Kidney (tissue), 14 donors: ENCODE data around the gene RHEBL1. TPM values are rescaled to one million over a fixed set of nuclear protein-coding genes. Genes with fewer than 3 reads are reported as not detected.

Experiments
- DNase-seq, 5 donors: peaks; one replicate each; pipeline ENCODE4 v3.0.0-alpha.2; 2013 to 2020
- FAIRE-seq: peaks from 2 replicates; lab custom pipeline; 2012; peaks lifted over from hg19 to GRCh38; lab: Jason Lieb, UNC
- H3K27ac ChIP-seq, 2 donors: one replicate each; pipeline ENCODE4 v1.7.0; 2013; ENCODE audit warnings: low read depth in 2 of 2, low read length in 2 of 2, inconsistent platforms in 1 of 2
- H3K27me3 ChIP-seq: one replicate; pipeline ENCODE4 v1.7.1; 2013; ENCODE audit warnings: low read length, inconsistent platforms; ENCODE audit not compliant: control insufficient read depth, insufficient read depth
- H3K36me3 ChIP-seq, 3 donors: one replicate each; pipeline versions ENCODE4 v1.7.0 to v1.7.1; 2013; ENCODE audit warnings: low read length in 3 of 3, control low read depth in 1 of 3, inconsistent platforms in 1 of 3; ENCODE audit not compliant: insufficient read depth in 3 of 3, control insufficient read depth in 2 of 3
- H3K4me1 ChIP-seq, 3 donors: one replicate each; pipeline versions ENCODE4 v1.7.0 to v1.7.1; 2013; ENCODE audit warnings: low read length in 3 of 3, inconsistent platforms in 1 of 3, low read depth in 1 of 3; ENCODE audit not compliant: control insufficient read depth in 2 of 3, insufficient read depth in 2 of 3
- H3K4me3 ChIP-seq, 3 donors: one replicate each; pipeline versions ENCODE4 v1.7.0 to v1.8.1; 2013; ENCODE audit warnings: low read length in 3 of 3, control low read depth in 1 of 3, inconsistent platforms in 1 of 3
- H3K9ac ChIP-seq, 3 donors: one replicate each; pipeline versions ENCODE4 v1.7.0 to v1.7.1; 2013; ENCODE audit warnings: low read length in 3 of 3, control low read depth in 1 of 3, inconsistent platforms in 1 of 3
- H3K9me3 ChIP-seq, 3 donors: one replicate each; pipeline versions ENCODE4 v1.7.0 to v1.7.1; 2013; ENCODE audit warnings: low read length in 3 of 3, control low read depth in 1 of 3, inconsistent platforms in 1 of 3; ENCODE audit not compliant: control insufficient read depth in 2 of 3, insufficient read depth in 1 of 3
- CTCF ChIP-seq: IDR thresholded peaks from 3 replicates; pipeline ENCODE4 v1.5.1; 2012; ENCODE audit warnings: mild to moderate bottlenecking, moderate library complexity, borderline replicate concordance; ENCODE audit not compliant: insufficient read depth; ENCODE audit errors: extremely low read depth
- intact Hi-C: fragments of 100-400 bp; cut with DNase I; formaldehyde crosslinking; loops from one replicate; pipeline ENCODE4 v1.11.1; 2022
- polyA plus RNA-seq: library from polyadenylated mRNA; stranded (reverse); fragments of 350-450 nt; fragmentation: Illumina TruSeq; extraction: RNeasy Lipid Tissue Mini Kit (QIAGEN cat#74804); gene quantifications from one replicate; pipeline ENCODE4 v1.2.3, GENCODE V29; 2014; ENCODE audit warnings: low read depth, low replicate concordance; ENCODE audit not compliant: insufficient read depth
- total RNA-seq: library from RNA; stranded (reverse); fragmentation: NEBNext Ultra II Directional; extraction: Animal tissue kit (Norgen Biotek cat#: 25700); gene quantifications from one replicate; pipeline ENCODE4 v1.2.1, GENCODE V29; 2021
- donor health status: control.
- donor health status: control.
- donor health status: control.
- donor health status: control.
- donor health status: control.
- donor health status: DM: yes; HTN: yes; CAD: no.
- donor health status: Normal renal cell carcinoma (clear cell type).

The RHEBL1 gene
- total and polyA plus RNA-seq, 2 donors from 2014 or later, result 0.52 to 0.69 TPM

- peak overlapping the region; percentile 37 to 85 (median 41) for H3K9ac ChIP-seq
- DNase-seq (peak in 1 of 5 donors; percentile 15), FAIRE-seq (no peak)
- peak overlapping the region in 1 of 2 donors; percentile 96 for H3K27ac ChIP-seq
- intact Hi-C loops, result loop anchor here (10.0 kb wide), 1 partner anchor 64 kb away; no protein-coding TSS in a partner anchor
- H3K4me3 ChIP-seq, result peak overlapping the region; percentile 64 to 96 (median 88)
- no peaks in the 10 kb centered on the region for H3K36me3 ChIP-seq
- H3K9me3 ChIP-seq, result no peaks in the 10 kb centered on the region
- no peaks in the 10 kb centered on the region for H3K27me3 ChIP-seq
- peaks cover 3 to 33% (median 26%) of the 10 kb centered on the region in 3 donors for H3K4me1 ChIP-seq
- no peak for TF ChIP-seq CTCF
These were observed 8.6 kb downstream of the RHEBL1 start for GRCh38 chr12:49061157-49061650.

GRCh38 chr12:49060237-49061156, 9.3 kb downstream of the RHEBL1 start, which contains the start of gene KMT2D:
TSS of gene KMT2D (minus strand) at chr12:49060794. CDS start at chr12:49055324, 5,470 bp downstream.
- DNase-seq (peak; percentile 95 to 98 (median 97)), FAIRE-seq (no peak)
- Histone ChIP-seq H3K9me3 (no peaks in the 10 kb centered on the region), H3K27me3 (no peaks in the 10 kb centered on the region), H3K4me3 (peak within 1 kb of the TSS; percentile 68 to 96 (median 88)), H3K4me1 (peaks cover 3 to 39% (median 28%) of the 10 kb centered on the region in 3 donors), H3K27ac (peak within 1 kb of the TSS; percentile 96 to 98), H3K9ac (peak within 1 kb of the TSS; percentile 41 to 85 (median 74)), H3K36me3 (no peaks in the 10 kb centered on the region)
- intact Hi-C loops, result loop anchor here (10.0 kb wide), 1 partner anchor 64 kb away; no protein-coding TSS in a partner anchor
- TF ChIP-seq CTCF, result peak; percentile 19

DNA sequence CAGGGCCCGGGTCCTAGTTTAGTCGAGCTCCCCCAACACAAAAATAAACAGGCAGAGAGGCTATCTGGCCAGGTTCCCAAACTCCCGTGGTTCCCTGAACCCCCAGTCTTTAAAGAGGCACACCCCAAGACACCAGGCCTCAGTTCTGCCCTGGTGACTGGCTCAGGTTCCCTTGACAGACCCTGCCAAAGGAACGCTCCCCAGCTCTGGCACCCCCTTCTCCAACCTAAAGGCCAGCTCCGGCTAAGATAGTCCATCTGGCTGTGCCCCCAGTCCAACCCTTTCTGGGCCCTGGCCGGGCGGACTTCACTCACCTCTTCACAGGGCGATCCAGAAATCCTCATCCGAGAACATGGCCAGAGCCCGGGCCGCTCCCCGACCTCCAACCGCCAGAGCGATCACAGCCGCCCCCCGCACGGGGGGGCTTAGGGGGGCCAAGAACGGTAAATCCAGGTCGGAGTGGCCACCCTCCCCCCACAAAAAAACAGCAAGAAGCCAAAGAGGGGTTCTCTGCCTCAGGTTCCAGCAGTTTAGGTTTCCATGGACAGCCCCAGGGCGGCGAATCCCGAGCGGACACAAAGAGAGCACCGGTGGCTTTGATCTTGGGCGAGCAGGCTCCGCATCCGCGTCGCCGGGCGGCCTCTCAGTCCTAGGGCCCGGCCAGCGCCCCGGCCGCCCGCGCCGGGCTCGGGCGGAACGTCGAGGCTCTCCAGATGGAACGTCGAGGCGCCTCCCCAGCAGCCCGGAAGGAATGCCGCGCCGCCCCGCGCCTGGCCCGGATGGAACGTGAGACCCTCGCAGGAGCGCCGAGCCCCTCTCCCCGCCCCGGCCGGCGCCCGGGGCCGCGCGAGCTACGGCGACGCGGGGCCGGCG, 10.2 kb downstream of the RHEBL1 start:
- Histone ChIP-seq H3K9me3 (no peaks in the 10 kb centered on the region), H3K4me3 (peak overlapping the region; percentile 68 to 96 (median 88)), H3K36me3 (peaks cover 0 to 5% (median 0%) of the 10 kb centered on the region in 3 donors), H3K27ac (peak overlapping the region; percentile 96 to 98), H3K9ac (peak overlapping the region; percentile 24 to 85 (median 74)), H3K4me1 (peaks cover 3 to 40% (median 28%) of the 10 kb centered on the region in 3 donors), H3K27me3 (no peaks in the 10 kb centered on the region)
- FAIRE-seq (no peak), DNase-seq (peak in 4 of 5 donors; percentile 37 to 70 (median 56))
- no peak for TF ChIP-seq CTCF
- intact Hi-C loops, result loop anchor here (10.0 kb wide), 1 partner anchor 65 kb away; no protein-coding TSS in a partner anchor
